OCI-LY7 (cell line): Measurements from ENCODE around the gene VGLL3. TPM values are rescaled to one million over a fixed set of nuclear protein-coding genes. Genes with fewer than 3 reads are reported as not detected.

Experiments
- BruUV-seq: library from RNA; stranded (reverse); fragments of 400-500 nt; replicated peaks from 2 replicates; lab custom pipeline; 2021; lab: Mats Ljungman, UMichigan
- CTCF ChIA-PET: fragments of 300-600 bp; sonication (Branson Sonifier 250); formaldehyde crosslinking; loops from one replicate; lab custom pipeline; 2022; ENCODE audit warnings: antibody characterized with exemption; ENCODE audit not compliant: unreplicated experiment; lab: Charles Lee
- POLR2A ChIA-PET: fragments of 300-600 bp; sonication (Branson Sonifier 250); formaldehyde crosslinking; loops from one replicate; lab custom pipeline; 2022; ENCODE audit warnings: antibody characterized with exemption; lab: Charles Lee
- DNase-seq: peaks from one replicate; pipeline ENCODE4 v3.0.0-alpha.2; 2015; ENCODE audit warnings: low spot score
- H2AFZ ChIP-seq: fragments of 200-600 bp; sonication (generic), shearing (Covaris generic); 2 replicates; pipeline ENCODE4 v1.6.1; 2014; ENCODE audit warnings: mild to moderate bottlenecking, antibody characterized with exemption, low read length, moderate library complexity
- H3K27ac ChIP-seq: fragments of 200-600 bp; sonication (generic); 2 replicates; pipeline ENCODE4 v1.5.1; 2014; ENCODE audit warnings: mixed run types, low read depth, mild to moderate bottlenecking, moderate library complexity, low read length, inconsistent platforms; ENCODE audit not compliant: poor library complexity, severe bottlenecking
- H3K36me3 ChIP-seq: fragments of 200-600 bp; sonication (generic); 2 replicates; pipeline ENCODE4 v1.6.1; 2014; ENCODE audit warnings: mild to moderate bottlenecking, antibody characterized with exemption, low read length, moderate library complexity, mixed read lengths; ENCODE audit not compliant: insufficient read depth
- H3K4me1 ChIP-seq: fragments of 200-600 bp; sonication (generic); 2 replicates; pipeline ENCODE4 v1.5.1; 2014; ENCODE audit warnings: mild to moderate bottlenecking, low read length; ENCODE audit not compliant: insufficient read depth, poor library complexity, severe bottlenecking
- H3K4me2 ChIP-seq: fragments of 200-600 bp; sonication (generic); 2 replicates; pipeline ENCODE4 v1.6.1; 2014; ENCODE audit warnings: mild to moderate bottlenecking, low read length
- H3K4me3 ChIP-seq: fragments of 200-600 bp; sonication (generic); 2 replicates; pipeline ENCODE4 v1.5.1; 2014; ENCODE audit warnings: mild to moderate bottlenecking, low read depth, low read length; ENCODE audit not compliant: poor library complexity, severe bottlenecking
- H3K79me2 ChIP-seq: fragments of 200-600 bp; sonication (generic); 2 replicates; pipeline ENCODE4 v1.6.1; 2016; ENCODE audit warnings: low read depth, mild to moderate bottlenecking, low read length, moderate library complexity, mixed read lengths; ENCODE audit not compliant: insufficient read depth
- H3K9me2 ChIP-seq: fragments of 200-600 bp; sonication (generic); 2 replicates; pipeline ENCODE4 v1.6.1; 2016; ENCODE audit warnings: mild to moderate bottlenecking, low read length, mixed read lengths; ENCODE audit not compliant: insufficient read depth
- H3K9me3 ChIP-seq: fragments of 200-600 bp; sonication (generic); 2 replicates; pipeline ENCODE4 v1.6.1; 2014; ENCODE audit warnings: mild to moderate bottlenecking, mixed run types, low read length, mixed read lengths
- H4K20me1 ChIP-seq: fragments of 200-600 bp; sonication (generic); 2 replicates; pipeline ENCODE4 v1.6.1; 2014; ENCODE audit warnings: mild to moderate bottlenecking, antibody characterized with exemption, low read length, moderate library complexity, mixed read lengths; ENCODE audit not compliant: insufficient read depth
- EZH2phosphoT487 ChIP-seq: fragments of 200-600 bp; sonication (generic); IDR thresholded peaks from 2 replicates; pipeline ENCODE4 v1.6.1; 2018; ENCODE audit warnings: low read depth, borderline replicate concordance, mild to moderate bottlenecking, mixed run types, antibody characterized with exemption, low read length, moderate library complexity, mixed read lengths
- intact Hi-C: fragments of 100-400 bp; cut with micrococcal nuclease; formaldehyde crosslinking; loops from one replicate; pipeline ENCODE4 v1.10.0; 2022; ENCODE audit not compliant: unreplicated experiment
- total RNA-seq, 2 experiments: library from RNA; depleted of rRNA in 1 of 2; stranded (reverse); fragments of >200 nt in 1 of 2; shearing (Covaris generic) in 1 of 2; gene quantifications; 2 replicates each; pipeline ENCODE4 v1.2.3, GENCODE V29; 2014 to 2022
- TF ChIP-seq, protein P1 (sequence below): fragments of 200-600 bp; sonication (generic); conservative IDR thresholded peaks from 2 replicates; pipeline ENCODE4 v1.5.1; 2014; ENCODE audit warnings: mild to moderate bottlenecking, antibody characterized with exemption, low read length, moderate library complexity, mixed read lengths

The VGLL3 gene
- total RNA-seq, 2 experiments from 2014 or later = not detected

DNA sequence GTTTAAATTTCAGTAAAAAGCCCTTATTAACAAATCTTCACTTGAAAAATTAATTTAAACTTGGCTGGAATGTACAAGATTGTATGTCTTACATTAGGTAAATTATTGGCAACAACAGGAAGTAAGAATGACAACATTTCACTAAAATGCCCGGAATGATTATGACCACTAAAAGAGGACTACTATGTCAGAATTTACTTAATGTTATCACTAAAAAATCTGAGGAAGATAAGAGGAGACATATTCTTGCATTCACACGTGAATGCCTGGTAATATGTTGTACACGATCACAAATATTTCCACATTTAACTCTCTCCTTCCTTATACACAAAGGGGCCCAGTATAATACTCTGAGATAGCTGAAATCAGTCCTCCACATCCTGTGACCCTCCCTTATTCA is 29.7 kb downstream of the VGLL3 start:
- intact Hi-C loops = no loop called here
- no TSS peak for BruUV-seq
- TF ChIP-seq, protein P1, sequence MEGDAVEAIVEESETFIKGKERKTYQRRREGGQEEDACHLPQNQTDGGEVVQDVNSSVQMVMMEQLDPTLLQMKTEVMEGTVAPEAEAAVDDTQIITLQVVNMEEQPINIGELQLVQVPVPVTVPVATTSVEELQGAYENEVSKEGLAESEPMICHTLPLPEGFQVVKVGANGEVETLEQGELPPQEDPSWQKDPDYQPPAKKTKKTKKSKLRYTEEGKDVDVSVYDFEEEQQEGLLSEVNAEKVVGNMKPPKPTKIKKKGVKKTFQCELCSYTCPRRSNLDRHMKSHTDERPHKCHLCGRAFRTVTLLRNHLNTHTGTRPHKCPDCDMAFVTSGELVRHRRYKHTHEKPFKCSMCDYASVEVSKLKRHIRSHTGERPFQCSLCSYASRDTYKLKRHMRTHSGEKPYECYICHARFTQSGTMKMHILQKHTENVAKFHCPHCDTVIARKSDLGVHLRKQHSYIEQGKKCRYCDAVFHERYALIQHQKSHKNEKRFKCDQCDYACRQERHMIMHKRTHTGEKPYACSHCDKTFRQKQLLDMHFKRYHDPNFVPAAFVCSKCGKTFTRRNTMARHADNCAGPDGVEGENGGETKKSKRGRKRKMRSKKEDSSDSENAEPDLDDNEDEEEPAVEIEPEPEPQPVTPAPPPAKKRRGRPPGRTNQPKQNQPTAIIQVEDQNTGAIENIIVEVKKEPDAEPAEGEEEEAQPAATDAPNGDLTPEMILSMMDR = no peak
- no peaks in the 10 kb centered on the region for H3K9me3 ChIP-seq
- ChIA-PET POLR2A (no interaction called here), CTCF (no interaction called here)
- H3K4me2 ChIP-seq = no peak overlapping the region
- no peak for DNase-seq
- H3K36me3 ChIP-seq = no peaks in the 10 kb centered on the region
- no peak overlapping the region for H2AFZ ChIP-seq
- no peaks in the 10 kb centered on the region for H3K4me1 ChIP-seq
- no peak overlapping the region for H3K27ac ChIP-seq
- H3K9me2 ChIP-seq = no peaks in the 10 kb centered on the region
- H4K20me1 ChIP-seq = no peaks in the 10 kb centered on the region
- no peak overlapping the region for H3K4me3 ChIP-seq
- H3K79me2 ChIP-seq = no peaks in the 10 kb centered on the region

DNA sequence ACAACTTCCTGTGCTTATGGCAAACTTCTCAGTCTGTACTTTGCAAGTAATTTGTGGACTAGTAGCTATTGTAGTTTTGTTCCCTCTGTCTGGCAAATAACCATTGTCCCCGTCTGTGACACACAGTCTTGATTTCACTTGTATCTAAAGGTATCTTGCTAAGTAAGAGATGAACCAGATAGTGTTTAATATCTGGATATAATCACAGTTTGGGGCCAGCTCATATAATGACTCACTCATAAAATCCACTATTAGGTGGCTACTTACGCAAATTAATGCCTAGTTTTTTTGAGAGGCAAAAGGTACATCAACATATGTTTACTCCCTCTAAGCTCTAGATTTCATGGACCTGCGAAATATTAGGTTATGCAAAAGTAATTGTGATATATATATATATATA is 30.4 kb downstream of the VGLL3 start:
- Histone ChIP-seq H3K4me3 (no peak overlapping the region), H3K9me3 (no peaks in the 10 kb centered on the region), H3K9me2 (no peaks in the 10 kb centered on the region), H3K4me1 (no peaks in the 10 kb centered on the region), H4K20me1 (no peaks in the 10 kb centered on the region), H2AFZ (no peak overlapping the region), H3K36me3 (no peaks in the 10 kb centered on the region), H3K4me2 (no peak overlapping the region), H3K27ac (no peak overlapping the region), H3K79me2 (no peaks in the 10 kb centered on the region)
- ChIA-PET POLR2A (no interaction called here), CTCF (no interaction called here)
- BruUV-seq = no TSS peak
- intact Hi-C loops = no loop called here
- TF ChIP-seq, protein P1 = no peak
- no peak for TF ChIP-seq EZH2phosphoT487
- no peak for DNase-seq

GRCh38 chr3:86958534-86958933 is 32.4 kb downstream of the VGLL3 start:
- no peak overlapping the region for H2AFZ ChIP-seq
- no peaks in the 10 kb centered on the region for H3K9me2 ChIP-seq
- no peak overlapping the region for H3K27ac ChIP-seq
- H3K4me3 ChIP-seq = no peak overlapping the region
- no peaks in the 10 kb centered on the region for H3K9me3 ChIP-seq
- TF ChIP-seq, protein P1 = no peak
- no peak for TF ChIP-seq EZH2phosphoT487
- no peaks in the 10 kb centered on the region for H4K20me1 ChIP-seq
- no peak overlapping the region for H3K4me2 ChIP-seq
- POLR2A ChIA-PET = no interaction called here
- H3K79me2 ChIP-seq = no peaks in the 10 kb centered on the region
- CTCF ChIA-PET = no interaction called here
- DNase-seq = no peak
- BruUV-seq = no TSS peak
- H3K36me3 ChIP-seq = no peaks in the 10 kb centered on the region
- intact Hi-C loops = no loop called here
- no peaks in the 10 kb centered on the region for H3K4me1 ChIP-seq
